Testis (tissue), 3 donors: Measurements from ENCODE around the gene NOTCH1. TPM values are rescaled to one million over a fixed set of nuclear protein-coding genes. Genes with fewer than 3 reads are reported as not detected.

Source experiments
- DNase-seq: peaks from one replicate; pipeline ENCODE4 v3.0.0-alpha.2; 2019
- H3K27ac ChIP-seq, 2 donors: fragments of 200-600 bp; sonication (generic); one replicate each; pipeline ENCODE4 v1.5.1; 2019
- H3K27me3 ChIP-seq: fragments of 200-600 bp; sonication (generic); one replicate; pipeline ENCODE4 v1.5.1; 2019
- H3K36me3 ChIP-seq: fragments of 200-600 bp; sonication (generic); one replicate; pipeline ENCODE4 v1.5.1; 2017; ENCODE audit warnings: low read depth; ENCODE audit errors: missing control alignments
- H3K4me1 ChIP-seq: fragments of 200-600 bp; sonication (generic); one replicate; pipeline ENCODE4 v1.5.1; 2019
- H3K4me3 ChIP-seq, 2 donors: fragments of 200-600 bp; sonication (generic); one replicate each; pipeline ENCODE4 v1.5.1; 2017 to 2019
- H3K9me3 ChIP-seq: fragments of 200-600 bp; sonication (generic); one replicate; pipeline ENCODE4 v1.5.1; 2017
- CTCF ChIP-seq, 3 experiments: fragments of 450-650 bp in 2 of 3; fragments of 200-600 bp in 1 of 3; sonication (generic) in 1 of 3; IDR thresholded peaks; one replicate each; pipeline ENCODE4 v1.5.1; 2016 to 2019; ENCODE audit warnings: antibody characterized with exemption in 3 of 3, mild to moderate bottlenecking in 2 of 3, moderate library complexity in 1 of 3
- POLR2A ChIP-seq: fragments of 450-650 bp; IDR thresholded peaks from one replicate; pipeline ENCODE4 v1.6.1; 2017; ENCODE audit warnings: antibody characterized with exemption, mild to moderate bottlenecking, moderate library complexity
- WGBS, 2 donors: methylation state at CpG; one replicate each; pipeline ENCODE4 v1.1.5; 2018; 5-methylcytosine and 5-hydroxymethylcytosine counted together
- intact Hi-C: fragments of 100-400 bp; cut with DNase I; formaldehyde crosslinking; loops from one replicate; pipeline ENCODE4 v1.15.1; 2023; ENCODE audit warnings: low total_unique reads
- polyA plus RNA-seq: library from polyadenylated mRNA; stranded (reverse); fragments of 350-450 nt; fragmentation: Illumina TruSeq; extraction: RNeasy Lipid Tissue Mini Kit (QIAGEN cat#74804); gene quantifications from one replicate; pipeline ENCODE4 v1.2.3, GENCODE V29; 2014; ENCODE audit warnings: low read depth, low replicate concordance; ENCODE audit not compliant: insufficient read depth
- total RNA-seq, 2 donors: library from RNA; depleted of rRNA; stranded (reverse); fragments of >200 nt; gene quantifications; one replicate each; pipeline ENCODE4 v1.2.3, GENCODE V29; 2016

NOTCH1 gene
- total and polyA plus RNA-seq, 3 donors from 2014 or later, result 7.2 to 34.1 (median 32.4) TPM

GRCh38 chr9:136572003-136572827 is 26.4 kb upstream of the NOTCH1 start:
- Histone ChIP-seq H3K9me3 (no peaks in the 10 kb centered on the region), H3K36me3 (no peaks in the 10 kb centered on the region), H3K4me3 (no peak overlapping the region), H3K4me1 (peaks cover 27% of the 10 kb centered on the region), H3K27ac (peak overlapping the region in 1 of 2 donors; percentile 48), H3K27me3 (no peaks in the 10 kb centered on the region)
- no peak for DNase-seq
- TF ChIP-seq POLR2A, result no peak
- no peak for TF ChIP-seq CTCF (IDR thresholded peaks at IDR 0.05)
- intact Hi-C loops, result no loop called here
- WGBS, 2 donors, result 52 to 82% methylated on average over 13 to 17 of the region's 17 CpGs

- no peaks in the 10 kb centered on the region for H3K9me3 ChIP-seq
- DNase-seq, result peak; percentile 36
- TF ChIP-seq CTCF (IDR thresholded peaks at IDR 0.05) (no peak), POLR2A (no peak)
- H3K27ac ChIP-seq, result peak overlapping the region in 1 of 2 donors; percentile 48
- no peak overlapping the region for H3K4me3 ChIP-seq
- 70 to 72% methylated on average over 10 to 13 of the region's 14 CpGs for WGBS, 2 donors
- peaks cover 33% of the 10 kb centered on the region for H3K4me1 ChIP-seq
- no peaks in the 10 kb centered on the region for H3K27me3 ChIP-seq
- H3K36me3 ChIP-seq, result no peaks in the 10 kb centered on the region
- intact Hi-C loops, result no loop called here
These were observed 25.7 kb upstream of the NOTCH1 start for GRCh38 chr9:136571531-136571930.

GRCh38 chr9:136570916-136571315 is 25.1 kb upstream of the NOTCH1 start:
- WGBS, 2 donors, result 56 to 80% methylated on average over 4 to 19 of the region's 19 CpGs
- Histone ChIP-seq H3K9me3 (no peaks in the 10 kb centered on the region), H3K27me3 (no peaks in the 10 kb centered on the region), H3K4me1 (peaks cover 39% of the 10 kb centered on the region), H3K4me3 (no peak overlapping the region), H3K36me3 (no peaks in the 10 kb centered on the region), H3K27ac (peak overlapping the region; percentile 40 to 48)
- DNase-seq, result peak; percentile 61
- intact Hi-C loops, result no loop called here
- TF ChIP-seq CTCF (IDR thresholded peaks at IDR 0.05) (no peak), POLR2A (no peak)

- Histone ChIP-seq H3K4me1 (peaks cover 45% of the 10 kb centered on the region), H3K36me3 (no peaks in the 10 kb centered on the region), H3K27ac (peak overlapping the region; percentile 40 to 48), H3K9me3 (no peaks in the 10 kb centered on the region), H3K27me3 (no peaks in the 10 kb centered on the region), H3K4me3 (no peak overlapping the region)
- no peak for DNase-seq
- TF ChIP-seq CTCF (IDR thresholded peaks at IDR 0.05) (no peak), POLR2A (no peak)
- 87 to 88% methylated on average over 11 to 18 of the region's 18 CpGs for WGBS, 2 donors
- intact Hi-C loops, result no loop called here
These were observed 24.5 kb upstream of the NOTCH1 start for GRCh38 chr9:136570191-136570845.
